ENCODE data around the gene IL18BP. TPM values are rescaled to one million over a fixed set of nuclear protein-coding genes. Genes with fewer than 3 reads are reported as not detected.

The IL18BP gene
- 6.3 and 7.9 TPM in 2 replicates for total RNA-seq

DNA sequence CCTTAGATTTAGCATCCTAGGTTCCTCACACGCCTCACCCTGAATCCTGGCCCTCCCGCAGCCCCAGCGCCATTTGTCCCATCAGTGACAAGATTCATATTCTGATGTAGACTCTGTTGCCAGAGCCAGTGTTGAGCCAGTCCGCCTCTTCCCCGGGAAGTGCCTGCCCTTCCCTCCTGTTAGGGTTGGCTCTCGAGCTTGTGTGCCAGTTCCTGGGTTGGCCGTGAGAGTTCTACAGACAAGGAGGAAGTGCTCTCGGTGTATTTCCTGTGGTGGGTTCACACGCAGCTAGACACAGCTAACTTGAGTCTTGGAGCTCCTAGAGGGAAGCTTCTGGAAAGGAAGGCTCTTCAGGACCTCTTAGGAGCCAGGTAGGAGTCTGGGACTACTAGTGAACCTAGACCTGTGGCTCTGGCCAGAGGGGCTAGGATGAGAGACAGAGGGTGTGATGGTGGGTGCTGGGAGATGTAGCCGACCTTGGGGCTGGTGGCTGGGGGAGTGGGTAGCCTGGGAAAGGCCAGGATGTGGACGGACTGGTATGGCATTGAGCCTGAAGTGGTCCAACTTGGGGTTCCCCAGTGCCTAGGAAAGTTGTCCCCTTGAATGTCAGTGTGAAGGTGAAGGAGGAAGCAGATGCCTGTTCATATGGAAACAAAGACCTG is at the start of gene IL18BP:
TSS of gene IL18BP (plus strand) at position 261 of the 662 bp plus-strand sequence. CDS start 1,076 bp downstream, outside the sequence.

Small RNA genes lying within 50 kb of the gene (small RNA-seq; reads per million reads assigned to genes)
- gene RNU6-72P: not detected

Other genes with a start within 250 kb of the IL18BP start
- not detected in 2 replicates for gene DEFB108B, start 165.7 kb upstream of the IL18BP start, total RNA-seq
- gene DEFB131B, start 120.5 kb upstream of the IL18BP start, total RNA-seq: not detected in 2 replicates
- gene XNDC1N, start 70.3 kb upstream of the IL18BP start, total RNA-seq: 9.2 and 28.3 TPM in 2 replicates
- 37.3 and 51.7 TPM in 2 replicates for gene RNF121, start 69.9 kb upstream of the IL18BP start, total RNA-seq
- 212 and 227 TPM in 2 replicates for gene NUMA1, start 81.6 kb downstream of the IL18BP start, total RNA-seq
- 11.2 and 12.2 TPM in 2 replicates for gene LRRC51, start 81.9 kb downstream of the IL18BP start, total RNA-seq
- gene LAMTOR1, start 104.4 kb downstream of the IL18BP start, total RNA-seq: 80.9 and 136 TPM in 2 replicates
- gene TOMT, start 107.0 kb downstream of the IL18BP start, total RNA-seq: not detected in 2 replicates
- gene ANAPC15, start 113.8 kb downstream of the IL18BP start, total RNA-seq: 30.6 and 39.8 TPM in 2 replicates
- 2.3 and 2.4 TPM in 2 replicates for gene FOLR3, start 136.8 kb downstream of the IL18BP start, total RNA-seq
- 5.9 and 7.1 TPM in 2 replicates for gene FOLR1, start 193.2 kb downstream of the IL18BP start, total RNA-seq
- not detected in 2 replicates for gene FOLR2, start 217.9 kb downstream of the IL18BP start, total RNA-seq
- gene INPPL1, start 225.9 kb downstream of the IL18BP start, total RNA-seq: 222 and 289 TPM in 2 replicates
- 0.39 TPM in 1 of 2 replicates, not detected in the other for gene PHOX2A, start 245.3 kb downstream of the IL18BP start, total RNA-seq

Measured in placental epithelial cell (primary cell).